ENCODE results near the gene TANC1.

The TANC1 gene

GRCh38 chr2:159179096-159179495, 210.7 kb downstream of the TANC1 start:
- no peak for TF ChIP-seq REST (IDR thresholded peaks at IDR 0.05; ENCODE audit: insufficient read depth in 1 of 2, low read depth in 2 of 2, low read length in 2 of 2)
- no peak for TF ChIP-seq FOXP2 (optimal IDR thresholded peaks at IDR 0.05; ENCODE audit: borderline replicate concordance, extremely low read depth, extremely low read length, insufficient read depth)
- TF ChIP-seq TAF1 (IDR thresholded peaks at IDR 0.05; ENCODE audit: borderline replicate concordance, insufficient read depth, low read length): no peak
- TF ChIP-seq POLR2AphosphoS5 (IDR thresholded peaks at IDR 0.05; ENCODE audit: low read depth, low read length): no peak
- TF ChIP-seq SIN3A (IDR thresholded peaks at IDR 0.05; ENCODE audit: borderline replicate concordance, insufficient read depth, low read length): no peak

- TF ChIP-seq TAF1 (IDR thresholded peaks at IDR 0.05; ENCODE audit: borderline replicate concordance, insufficient read depth, low read length) (no peak), FOXP2 (optimal IDR thresholded peaks at IDR 0.05; ENCODE audit: borderline replicate concordance, extremely low read depth, extremely low read length, insufficient read depth) (no peak), SIN3A (IDR thresholded peaks at IDR 0.05; ENCODE audit: borderline replicate concordance, insufficient read depth, low read length) (no peak), REST (IDR thresholded peaks at IDR 0.05; ENCODE audit: insufficient read depth in 1 of 2, low read depth in 2 of 2, low read length in 2 of 2) (no peak), POLR2AphosphoS5 (IDR thresholded peaks at IDR 0.05; ENCODE audit: low read depth, low read length) (no peak)
Measured at GRCh38 chr2:159179696-159180095, 211.3 kb downstream of the TANC1 start.

- TF ChIP-seq TAF1 (IDR thresholded peaks at IDR 0.05; ENCODE audit: borderline replicate concordance, insufficient read depth, low read length) (no peak), POLR2AphosphoS5 (IDR thresholded peaks at IDR 0.05; ENCODE audit: low read depth, low read length) (no peak)
Measured at GRCh38 chr2:159183346-159183745, 214.9 kb downstream of the TANC1 start.

GRCh38 chr2:159185401-159186130, 217.1 kb downstream of the TANC1 start:
- no peak for TF ChIP-seq REST (IDR thresholded peaks at IDR 0.05; ENCODE audit: insufficient read depth in 1 of 2, low read depth in 2 of 2, low read length in 2 of 2)
- no peak for TF ChIP-seq FOXP2 (optimal IDR thresholded peaks at IDR 0.05; ENCODE audit: borderline replicate concordance, extremely low read depth, extremely low read length, insufficient read depth)
- TF ChIP-seq POLR2AphosphoS5 (IDR thresholded peaks at IDR 0.05; ENCODE audit: low read depth, low read length): no peak
- TF ChIP-seq SIN3A (IDR thresholded peaks at IDR 0.05; ENCODE audit: borderline replicate concordance, insufficient read depth, low read length): no peak
- TF ChIP-seq TAF1 (IDR thresholded peaks at IDR 0.05; ENCODE audit: borderline replicate concordance, insufficient read depth, low read length): no peak

- TF ChIP-seq SIN3A (IDR thresholded peaks at IDR 0.05; ENCODE audit: borderline replicate concordance, insufficient read depth, low read length): no peak
- no peak for TF ChIP-seq FOXP2 (optimal IDR thresholded peaks at IDR 0.05; ENCODE audit: borderline replicate concordance, extremely low read depth, extremely low read length, insufficient read depth)
- no peak for TF ChIP-seq POLR2AphosphoS5 (IDR thresholded peaks at IDR 0.05; ENCODE audit: low read depth, low read length)
- no peak for TF ChIP-seq TAF1 (IDR thresholded peaks at IDR 0.05; ENCODE audit: borderline replicate concordance, insufficient read depth, low read length)
- TF ChIP-seq REST (IDR thresholded peaks at IDR 0.05; ENCODE audit: insufficient read depth in 1 of 2, low read depth in 2 of 2, low read length in 2 of 2): no peak
Measured at GRCh38 chr2:159186462-159186861, 218.0 kb downstream of the TANC1 start.

Data from PFSK-1 (cell line).